Subcutaneous adipose tissue (tissue), 4 donors: ENCODE data around the gene SLC10A6. TPM values are rescaled to one million over a fixed set of nuclear protein-coding genes. Genes with fewer than 3 reads are reported as not detected.

Source experiments
- total RNA-seq, 4 donors: library from RNA; depleted of rRNA; stranded (reverse); fragments of >200 nt; gene quantifications; one replicate each; pipeline ENCODE4 v1.1.0, GENCODE V29; 2016
- TF ChIP-seq, protein P1 (sequence below): fragments of 450-650 bp; IDR thresholded peaks from one replicate; pipeline ENCODE4 v1.5.1; 2016; ENCODE audit warnings: low read depth, mild to moderate bottlenecking, control low read depth, antibody characterized with exemption, moderate library complexity

Gene SLC10A6
- total RNA-seq, 4 donors from 2014 or later, result 4.4 to 16.4 (median 13.8) TPM

- TF ChIP-seq, protein P1, sequence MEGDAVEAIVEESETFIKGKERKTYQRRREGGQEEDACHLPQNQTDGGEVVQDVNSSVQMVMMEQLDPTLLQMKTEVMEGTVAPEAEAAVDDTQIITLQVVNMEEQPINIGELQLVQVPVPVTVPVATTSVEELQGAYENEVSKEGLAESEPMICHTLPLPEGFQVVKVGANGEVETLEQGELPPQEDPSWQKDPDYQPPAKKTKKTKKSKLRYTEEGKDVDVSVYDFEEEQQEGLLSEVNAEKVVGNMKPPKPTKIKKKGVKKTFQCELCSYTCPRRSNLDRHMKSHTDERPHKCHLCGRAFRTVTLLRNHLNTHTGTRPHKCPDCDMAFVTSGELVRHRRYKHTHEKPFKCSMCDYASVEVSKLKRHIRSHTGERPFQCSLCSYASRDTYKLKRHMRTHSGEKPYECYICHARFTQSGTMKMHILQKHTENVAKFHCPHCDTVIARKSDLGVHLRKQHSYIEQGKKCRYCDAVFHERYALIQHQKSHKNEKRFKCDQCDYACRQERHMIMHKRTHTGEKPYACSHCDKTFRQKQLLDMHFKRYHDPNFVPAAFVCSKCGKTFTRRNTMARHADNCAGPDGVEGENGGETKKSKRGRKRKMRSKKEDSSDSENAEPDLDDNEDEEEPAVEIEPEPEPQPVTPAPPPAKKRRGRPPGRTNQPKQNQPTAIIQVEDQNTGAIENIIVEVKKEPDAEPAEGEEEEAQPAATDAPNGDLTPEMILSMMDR, result no peak
Measured at GRCh38 chr4:86831262-86832130, 17.7 kb downstream of the SLC10A6 start.

- TF ChIP-seq, protein P1, result no peak
Measured at GRCh38 chr4:86825511-86825910, 23.7 kb downstream of the SLC10A6 start.

DNA sequence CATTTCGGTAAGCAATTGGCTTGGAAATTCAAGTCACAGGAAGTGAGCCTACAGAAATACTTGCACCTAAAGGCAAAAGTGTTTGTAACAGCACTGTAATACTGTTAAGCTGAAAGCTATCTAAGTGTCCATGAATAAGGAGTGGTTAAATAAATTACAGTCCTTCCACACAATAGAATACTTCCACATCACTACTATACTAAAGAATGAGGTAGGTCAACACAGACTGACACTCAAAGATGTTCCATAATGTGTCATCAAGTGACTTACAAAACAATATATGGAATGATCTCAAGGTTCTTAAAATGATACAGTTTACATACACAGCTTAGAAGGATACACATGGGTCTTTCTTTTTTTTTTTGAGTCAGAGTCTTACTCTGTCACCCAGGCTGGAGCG lies 27.0 kb downstream of the SLC10A6 start:
- TF ChIP-seq, protein P1, result no peak

DNA sequence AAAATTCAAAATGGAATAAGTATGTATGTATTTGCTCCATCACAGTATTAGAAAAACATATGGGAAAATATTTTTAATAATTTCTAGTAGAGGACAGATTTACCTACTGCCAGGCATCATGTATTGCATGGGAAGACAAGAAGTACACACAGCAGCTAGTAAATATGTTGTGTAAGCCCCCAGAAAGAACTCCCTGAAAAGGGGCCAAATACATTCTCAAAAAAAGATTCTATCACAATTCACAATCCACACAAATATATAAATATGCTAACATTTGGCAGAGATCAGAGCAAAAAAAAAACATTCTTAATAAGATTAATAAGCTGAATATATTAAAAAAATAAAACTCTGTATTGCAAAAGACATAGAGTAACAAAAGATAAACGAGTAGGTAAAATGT lies 28.0 kb downstream of the SLC10A6 start:
- TF ChIP-seq, protein P1, result no peak

DNA sequence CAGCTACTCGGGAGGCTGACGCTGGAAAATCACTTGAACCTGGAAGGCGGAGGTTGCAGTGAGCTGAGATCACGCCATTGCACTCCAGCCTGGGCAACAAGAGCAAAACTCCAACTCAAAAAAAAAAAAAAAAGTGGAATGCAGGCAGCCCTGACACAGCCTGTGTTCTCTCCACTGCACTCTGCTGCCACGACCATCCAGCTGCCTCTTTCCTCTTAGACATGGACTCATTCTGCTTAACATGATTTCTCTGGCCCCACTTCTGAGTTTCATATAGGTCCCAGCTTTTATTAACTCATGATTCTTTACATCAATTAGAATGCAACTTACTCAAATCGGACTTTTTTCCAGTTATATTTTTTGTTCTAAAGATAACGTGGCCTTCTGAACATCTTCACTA lies 29.6 kb downstream of the SLC10A6 start:
- TF ChIP-seq, protein P1, result no peak

DNA sequence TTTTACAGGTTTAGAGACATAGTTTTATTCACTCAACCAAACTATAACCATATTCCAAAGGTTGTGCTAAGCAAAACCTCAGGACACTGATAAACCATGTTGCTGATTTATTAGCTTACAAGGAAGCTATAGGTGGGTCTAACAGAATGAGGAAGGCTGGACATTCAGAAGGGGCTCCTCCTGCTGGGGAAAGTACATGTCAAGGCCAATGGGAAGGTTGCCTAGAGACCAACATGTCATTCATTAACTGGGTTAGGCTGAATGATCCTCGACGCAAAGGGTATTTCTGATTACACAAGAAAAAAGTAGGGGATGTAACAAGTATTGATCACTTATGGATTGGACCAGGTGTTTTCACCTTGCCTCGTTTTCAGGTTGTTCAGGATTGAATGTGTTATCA lies 30.3 kb downstream of the SLC10A6 start:
- TF ChIP-seq, protein P1, result no peak

DNA sequence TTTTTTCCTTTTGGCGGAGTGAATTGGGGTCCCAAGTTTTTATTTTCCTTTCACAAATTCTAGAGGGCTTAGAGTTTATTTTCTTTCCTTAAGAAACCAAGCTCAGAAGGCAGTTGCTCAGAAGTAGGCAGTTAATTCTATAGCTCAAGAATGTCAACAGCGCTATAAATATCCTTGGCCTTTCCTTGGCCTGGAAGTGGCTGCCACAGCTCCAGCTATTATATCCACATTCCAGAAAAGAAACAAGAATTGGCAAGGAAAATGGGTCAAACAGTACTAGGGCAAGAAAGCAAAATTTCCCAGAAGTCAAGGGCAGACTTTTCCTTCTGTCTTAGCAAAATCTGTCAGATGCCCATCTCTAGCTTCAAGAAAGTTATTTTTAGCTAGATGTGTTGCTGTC lies 31.0 kb downstream of the SLC10A6 start:
- TF ChIP-seq, protein P1, result no peak
